Measurements from ENCODE around the gene NRP1. TPM values are rescaled to one million over a fixed set of nuclear protein-coding genes. Genes with fewer than 3 reads are reported as not detected.

The NRP1 gene
- total RNA-seq, 1 donor from 2014 or later, result not detected

- intact Hi-C loops (cut with micrococcal nuclease), result no loop called here
These were observed 93.1 kb downstream of the NRP1 start for GRCh38 chr10:33241351-33241750.

GRCh38 chr10:33240931-33241330 lies 93.5 kb downstream of the NRP1 start:
- Mint-ChIP-seq H3K27me3 (peaks cover 2% of the 10 kb centered on the region), H3K27ac (no peak overlapping the region), H3K4me3 (no peak overlapping the region), H3K36me3 (ENCODE audit: low read depth) (no peaks in the 10 kb centered on the region), H3K4me1 (peaks cover 15% of the 10 kb centered on the region), H3K9me3 (no peaks in the 10 kb centered on the region)
- DNase-seq (no peak), ATAC-seq (ENCODE audit: low read depth) (no peak)
- TF ChIP-seq CTCF (IDR thresholded peaks at IDR 0.05), result no peak
- POLR2A ChIA-PET, result no interaction called here
- CTCF ChIA-PET, result no interaction called here
- intact Hi-C loops (cut with micrococcal nuclease), result no loop called here

More at GRCh38 chr10:33241351-33241750, 93.1 kb downstream of the NRP1 start:
- Mint-ChIP-seq H3K27ac (no peak overlapping the region), H3K27me3 (peaks cover under 1% of the 10 kb centered on the region), H3K36me3 (ENCODE audit: low read depth) (no peaks in the 10 kb centered on the region), H3K4me3 (no peak overlapping the region), H3K9me3 (no peaks in the 10 kb centered on the region), H3K4me1 (peaks cover 15% of the 10 kb centered on the region)
- ATAC-seq (ENCODE audit: low read depth), result no peak
- POLR2A ChIA-PET, result no interaction called here
- TF ChIP-seq CTCF (IDR thresholded peaks at IDR 0.05), result no peak
- DNase-seq, result no peak
- CTCF ChIA-PET, result no interaction called here

- Mint-ChIP-seq H3K4me1 (peaks cover 12% of the 10 kb centered on the region), H3K36me3 (ENCODE audit: low read depth) (no peaks in the 10 kb centered on the region), H3K9me3 (no peaks in the 10 kb centered on the region), H3K4me3 (no peak overlapping the region), H3K27me3 (peaks cover 2% of the 10 kb centered on the region), H3K27ac (no peak overlapping the region)
- DNase-seq, result no peak
- TF ChIP-seq CTCF (IDR thresholded peaks at IDR 0.05), result no peak
- POLR2A ChIA-PET, result no interaction called here
- CTCF ChIA-PET, result no interaction called here
- intact Hi-C loops (cut with micrococcal nuclease), result no loop called here
- no peak for ATAC-seq (ENCODE audit: low read depth)
These were observed 94.2 kb downstream of the NRP1 start for GRCh38 chr10:33240258-33240657.

- CTCF ChIA-PET, result no interaction called here
- TF ChIP-seq CTCF (IDR thresholded peaks at IDR 0.05), result no peak
- Mint-ChIP-seq H3K27me3 (peaks cover 5% of the 10 kb centered on the region), H3K36me3 (ENCODE audit: low read depth) (no peaks in the 10 kb centered on the region), H3K9me3 (no peaks in the 10 kb centered on the region), H3K4me3 (no peak overlapping the region), H3K4me1 (peaks cover 8% of the 10 kb centered on the region), H3K27ac (no peak overlapping the region)
- POLR2A ChIA-PET, result no interaction called here
- ATAC-seq (ENCODE audit: low read depth) (no peak), DNase-seq (no peak)
- intact Hi-C loops (cut with micrococcal nuclease), result no loop called here
These were observed 95.2 kb downstream of the NRP1 start for GRCh38 chr10:33239257-33239656.

GRCh38 chr10:33238643-33239042 lies 95.8 kb downstream of the NRP1 start:
- no peak overlapping the region for H3K27ac Mint-ChIP-seq
- intact Hi-C loops (cut with micrococcal nuclease), result no loop called here
- no peak overlapping the region for H3K4me3 Mint-ChIP-seq
- H3K9me3 Mint-ChIP-seq, result no peaks in the 10 kb centered on the region
- POLR2A ChIA-PET, result no interaction called here
- H3K36me3 Mint-ChIP-seq (ENCODE audit: low read depth), result no peaks in the 10 kb centered on the region
- H3K27me3 Mint-ChIP-seq, result peaks cover 5% of the 10 kb centered on the region
- ATAC-seq (ENCODE audit: low read depth) (no peak), DNase-seq (no peak)
- no peak for TF ChIP-seq CTCF (IDR thresholded peaks at IDR 0.05)
- H3K4me1 Mint-ChIP-seq, result peaks cover 4% of the 10 kb centered on the region
- CTCF ChIA-PET, result no interaction called here
